ENCODE data around the gene CYB561A3. TPM values are rescaled to one million over a fixed set of nuclear protein-coding genes. Genes with fewer than 3 reads are reported as not detected.

The CYB561A3 gene
- total RNA-seq, 2 donors from 2014 or later: 80.6 to 80.8 TPM

GRCh38 chr11:61350336-61350735 lies 11.3 kb downstream of the CYB561A3 start:
- ATAC-seq (no peak), DNase-seq (no peak)
- intact Hi-C loops (cut with DNase I, micrococcal nuclease): no loop called here

- DNase-seq (no peak), ATAC-seq (no peak)
- intact Hi-C loops (cut with DNase I, micrococcal nuclease): no loop called here
Measured at GRCh38 chr11:61349916-61350315, 11.8 kb downstream of the CYB561A3 start.

GRCh38 chr11:61349189-61349751 lies 12.4 kb downstream of the CYB561A3 start:
- no peak for DNase-seq
- intact Hi-C loops (cut with DNase I, micrococcal nuclease): no loop called here
- ATAC-seq: no peak

- intact Hi-C loops (cut with DNase I, micrococcal nuclease): no loop called here
- no peak for DNase-seq
- ATAC-seq: no peak
Measured at GRCh38 chr11:61347916-61348461, 13.7 kb downstream of the CYB561A3 start.

- DNase-seq (peak in 1 of 2 donors; percentile 43), ATAC-seq (peak; percentile 74)
- intact Hi-C loops (cut with DNase I, micrococcal nuclease): no loop called here
Measured at GRCh38 chr11:61345954-61346843, 15.5 kb downstream of the CYB561A3 start.

- intact Hi-C loops (cut with DNase I, micrococcal nuclease): no loop called here
- no peak for DNase-seq
Measured at GRCh38 chr11:61345170-61345610, 16.5 kb downstream of the CYB561A3 start.

GRCh38 chr11:61343792-61344745 lies 17.6 kb downstream of the CYB561A3 start:
- ATAC-seq (no peak), DNase-seq (no peak)
- intact Hi-C loops (cut with DNase I, micrococcal nuclease): no loop called here

More at GRCh38 chr11:61345170-61345610, 16.5 kb downstream of the CYB561A3 start:
- ATAC-seq: no peak

- ATAC-seq: no peak
- intact Hi-C loops (cut with DNase I, micrococcal nuclease): no loop called here
Measured at GRCh38 chr11:61342207-61342803, 19.4 kb downstream of the CYB561A3 start.

GRCh38 chr11:61341706-61342105 lies 20.0 kb downstream of the CYB561A3 start:
- intact Hi-C loops (cut with DNase I, micrococcal nuclease): no loop called here
- no peak for DNase-seq
- no peak for ATAC-seq

More at GRCh38 chr11:61342207-61342803, 19.4 kb downstream of the CYB561A3 start:
- no peak for DNase-seq

- intact Hi-C loops (cut with DNase I, micrococcal nuclease): no loop called here
- ATAC-seq (no peak), DNase-seq (no peak)
Measured at GRCh38 chr11:61340979-61341378, 20.7 kb downstream of the CYB561A3 start.

GRCh38 chr11:61339490-61339878 lies 22.2 kb downstream of the CYB561A3 start:
- no peak for ATAC-seq
- DNase-seq: no peak
- intact Hi-C loops (cut with DNase I, micrococcal nuclease): loop anchor here (5.0 to 10.0 kb wide), 2 partner anchors 45 to 48 kb away; no protein-coding TSS in a partner anchor

- no peak for DNase-seq
- intact Hi-C loops (cut with DNase I, micrococcal nuclease): loop anchor here (5.0 to 10.0 kb wide), 2 partner anchors 46 to 48 kb away; no protein-coding TSS in a partner anchor
- no peak for ATAC-seq
Measured at GRCh38 chr11:61338783-61339489, 22.7 kb downstream of the CYB561A3 start.

- ATAC-seq (no peak), DNase-seq (no peak)
- intact Hi-C loops (cut with DNase I, micrococcal nuclease): loop anchor here (5.0 to 10.0 kb wide), 2 partner anchors 47 to 49 kb away; no protein-coding TSS in a partner anchor
Measured at GRCh38 chr11:61337706-61338470, 23.8 kb downstream of the CYB561A3 start.

- intact Hi-C loops (cut with DNase I, micrococcal nuclease): loop anchor here (5.0 to 10.0 kb wide), 2 partner anchors 48 to 51 kb away; no protein-coding TSS in a partner anchor
- DNase-seq (peak; percentile 67 to 84), ATAC-seq (peak; percentile 64)
Measured at GRCh38 chr11:61336171-61336935, 25.3 kb downstream of the CYB561A3 start.

- intact Hi-C loops (cut with DNase I, micrococcal nuclease): loop anchor here (5.0 to 10.0 kb wide), 2 partner anchors 49 to 52 kb away; no protein-coding TSS in a partner anchor
- DNase-seq: no peak
- no peak for ATAC-seq
Measured at GRCh38 chr11:61335355-61335710, 26.3 kb downstream of the CYB561A3 start.
